Small intestine (tissue), 7 donors: ENCODE data around the gene USP46. TPM values are rescaled to one million over a fixed set of nuclear protein-coding genes. Genes with fewer than 3 reads are reported as not detected.

Experiments used
- DNase-seq, 2 donors: peaks; one replicate each; pipeline versions ENCODE4 v3.0.0 to v3.0.0-alpha.2; 2013
- FAIRE-seq: peaks from 2 replicates; lab custom pipeline; 2012; peaks lifted over from hg19 to GRCh38; lab: Jason Lieb, UNC
- H3K27ac ChIP-seq, 3 donors: one replicate each; pipeline ENCODE4 v1.5.1; 2013; ENCODE audit warnings: low read length in 2 of 3, mild to moderate bottlenecking in 2 of 3, control low read depth in 1 of 3, inconsistent platforms in 1 of 3, low read depth in 1 of 3, moderate library complexity in 1 of 3
- H3K27me3 ChIP-seq, 3 donors: one replicate each; pipeline ENCODE4 v1.6.1; 2013; ENCODE audit warnings: low read length in 3 of 3, inconsistent platforms in 1 of 3; ENCODE audit not compliant: control insufficient read depth in 3 of 3, insufficient read depth in 3 of 3
- H3K36me3 ChIP-seq, 3 donors: one replicate each; pipeline ENCODE4 v1.6.1; 2013; ENCODE audit warnings: low read length in 3 of 3, inconsistent platforms in 1 of 3, low read depth in 1 of 3, mild to moderate bottlenecking in 1 of 3, moderate library complexity in 1 of 3; ENCODE audit not compliant: control insufficient read depth in 3 of 3, insufficient read depth in 2 of 3
- H3K4me1 ChIP-seq, 3 donors: one replicate each; pipeline ENCODE4 v1.6.1; 2013; ENCODE audit warnings: low read length in 2 of 3, inconsistent platforms in 1 of 3, low read depth in 1 of 3, mild to moderate bottlenecking in 1 of 3, moderate library complexity in 1 of 3; ENCODE audit not compliant: control insufficient read depth in 3 of 3, insufficient read depth in 2 of 3
- H3K4me3 ChIP-seq, 3 donors: one replicate each; pipeline ENCODE4 v1.5.1; 2013; ENCODE audit warnings: low read length in 3 of 3, control low read depth in 1 of 3, inconsistent platforms in 1 of 3, low read depth in 1 of 3, mild to moderate bottlenecking in 1 of 3, moderate library complexity in 1 of 3
- H3K9me3 ChIP-seq, 2 donors: one replicate each; pipeline ENCODE4 v1.6.1; 2013; ENCODE audit warnings: low read depth in 1 of 2, low read length in 1 of 2; ENCODE audit not compliant: control insufficient read depth in 2 of 2, insufficient read depth in 1 of 2
- WGBS, 3 donors: extraction: QIAGEN DNeasy Blood & Tissue Kit; methylation state at CpG; one replicate each; pipeline ENCODE4 v1.1.7; 2013; 5-methylcytosine and 5-hydroxymethylcytosine counted together
- polyA plus RNA-seq, 4 donors: library from polyadenylated mRNA; stranded (reverse) in 3 of 4; unstranded in 1 of 4; fragments of 200-250 nt in 3 of 4; fragments of 120-200 nt in 1 of 4; gene quantifications; one replicate each; pipeline versions ENCODE4 v1.2.1 to v1.2.3, GENCODE V29; 2013
- donor health status: healthy with polysubstance abuse.
- donor health status: control.
- donor health status: control.
- donor health status: Bipolar disorder and iron deficiency.
- donor health status: healthy.

USP46 gene
- polyA plus RNA-seq, 4 donors: 2.2 to 11.8 (median 3.6) TPM

- WGBS, 3 donors: 88 to 94% (median 92%) methylated on average over 3 of the region's 3 CpGs
Measured at GRCh38 chr4:52687696-52688095, 28.6 kb upstream of the USP46 start.

GRCh38 chr4:52685316-52685715 lies 26.2 kb upstream of the USP46 start:
- 88 to 96% (median 94%) methylated on average over 6 of the region's 6 CpGs for WGBS, 3 donors
- DNase-seq: no peak
- Histone ChIP-seq H3K4me3 (no peak overlapping the region), H3K27me3 (no peaks in the 10 kb centered on the region), H3K4me1 (no peaks in the 10 kb centered on the region), H3K36me3 (no peaks in the 10 kb centered on the region), H3K9me3 (no peaks in the 10 kb centered on the region), H3K27ac (no peak overlapping the region)
- FAIRE-seq: no peak

More at GRCh38 chr4:52687696-52688095, 28.6 kb upstream of the USP46 start:
- peaks cover 0 to 8% of the 10 kb centered on the region in 2 donors for H3K9me3 ChIP-seq
- no peak for DNase-seq
- no peak for FAIRE-seq
- H3K4me1 ChIP-seq: no peaks in the 10 kb centered on the region
- H3K27ac ChIP-seq: no peak overlapping the region
- H3K36me3 ChIP-seq: no peaks in the 10 kb centered on the region
- no peak overlapping the region for H3K4me3 ChIP-seq
- H3K27me3 ChIP-seq: no peaks in the 10 kb centered on the region

- H3K4me1 ChIP-seq: no peaks in the 10 kb centered on the region
- no peak overlapping the region for H3K4me3 ChIP-seq
- no peak overlapping the region for H3K27ac ChIP-seq
- H3K9me3 ChIP-seq: no peaks in the 10 kb centered on the region
- WGBS, 3 donors: 72 to 89% (median 75%) methylated on average over 1 of the region's 1 CpG
- FAIRE-seq (no peak), DNase-seq (no peak)
- no peaks in the 10 kb centered on the region for H3K27me3 ChIP-seq
- H3K36me3 ChIP-seq: no peaks in the 10 kb centered on the region
Measured at GRCh38 chr4:52684896-52685295, 25.8 kb upstream of the USP46 start.

- Histone ChIP-seq H3K36me3 (no peaks in the 10 kb centered on the region), H3K27me3 (no peaks in the 10 kb centered on the region), H3K27ac (no peak overlapping the region), H3K9me3 (no peaks in the 10 kb centered on the region), H3K4me3 (no peak overlapping the region), H3K4me1 (no peaks in the 10 kb centered on the region)
- whole genome bisulfite sequencing, 3 donors: 68 to 73% (median 71%) methylated on average over 2 of the region's 2 CpGs
- DNase-seq: no peak
- FAIRE-seq: no peak
Measured at GRCh38 chr4:52680381-52680780, 21.3 kb upstream of the USP46 start.

GRCh38 chr4:52676536-52676935 lies 17.4 kb upstream of the USP46 start:
- no peak overlapping the region for H3K4me3 ChIP-seq
- H3K27ac ChIP-seq: no peak overlapping the region
- 95 to 100% (median 98%) methylated on average over 1 of the region's 1 CpG for WGBS, 3 donors
- no peaks in the 10 kb centered on the region for H3K9me3 ChIP-seq
- H3K27me3 ChIP-seq: no peaks in the 10 kb centered on the region
- no peaks in the 10 kb centered on the region for H3K36me3 ChIP-seq
- DNase-seq (no peak), FAIRE-seq (no peak)
- H3K4me1 ChIP-seq: no peaks in the 10 kb centered on the region

- DNase-seq (no peak), FAIRE-seq (no peak)
- Histone ChIP-seq H3K36me3 (no peaks in the 10 kb centered on the region), H3K9me3 (no peaks in the 10 kb centered on the region), H3K27me3 (no peaks in the 10 kb centered on the region), H3K4me1 (no peaks in the 10 kb centered on the region), H3K4me3 (no peak overlapping the region), H3K27ac (no peak overlapping the region)
- WGBS, 3 donors: 76 to 91% (median 81%) methylated on average over 3 of the region's 3 CpGs
Measured at GRCh38 chr4:52675111-52675510, 16.0 kb upstream of the USP46 start.

GRCh38 chr4:52670739-52671138 lies 11.6 kb upstream of the USP46 start:
- H3K4me3 ChIP-seq: no peak overlapping the region
- 83 to 93% (median 91%) methylated on average over 2 of the region's 2 CpGs for WGBS, 3 donors
- H3K9me3 ChIP-seq: no peaks in the 10 kb centered on the region
- no peaks in the 10 kb centered on the region for H3K36me3 ChIP-seq
- FAIRE-seq (no peak), DNase-seq (no peak)
- no peak overlapping the region for H3K27ac ChIP-seq
- no peaks in the 10 kb centered on the region for H3K4me1 ChIP-seq
- no peaks in the 10 kb centered on the region for H3K27me3 ChIP-seq

- Histone ChIP-seq H3K27ac (no peak overlapping the region), H3K36me3 (no peaks in the 10 kb centered on the region), H3K4me1 (no peaks in the 10 kb centered on the region), H3K9me3 (no peaks in the 10 kb centered on the region), H3K27me3 (no peaks in the 10 kb centered on the region), H3K4me3 (no peak overlapping the region)
- DNase-seq: no peak
- no peak for FAIRE-seq
- WGBS, 3 donors: 88 to 96% (median 92%) methylated on average over 2 of the region's 2 CpGs
Measured at GRCh38 chr4:52670121-52670520, 11.0 kb upstream of the USP46 start.

GRCh38 chr4:52665592-52665991 lies 6.5 kb upstream of the USP46 start:
- Histone ChIP-seq H3K27ac (no peak overlapping the region), H3K36me3 (peaks cover 0 to 5% (median 0%) of the 10 kb centered on the region in 3 donors), H3K4me3 (no peak overlapping the region), H3K9me3 (peaks cover 0 to 6% of the 10 kb centered on the region in 2 donors), H3K4me1 (peaks cover 2 to 22% (median 7%) of the 10 kb centered on the region in 3 donors), H3K27me3 (no peaks in the 10 kb centered on the region)
- DNase-seq (no peak), FAIRE-seq (no peak)
- 43 to 53% (median 45%) methylated on average over 2 of the region's 2 CpGs for WGBS, 3 donors
